Stimulated activated naive B cell treated with anti-CD40 and anti-IgM and Interleukin-4, amounts not matched to agents 10 μg/mL and 1 μg/mL and 100 μg/mL, for 72 hours (primary cell): Measurements from ENCODE around the gene CELF6.

ENCODE experiments used
- ATAC-seq, 2 donors: fragments of 150-1000 bp; cut with Tn5 transposase; replicated peaks; 2 replicates each; pipeline ENCODE4 v1.10.0; 2021; ENCODE audit warnings: moderate library complexity in 1 of 2
- DNase-seq: peaks from one replicate; pipeline ENCODE4 v3.0.0; 2021
- H3K27ac Mint-ChIP-seq: one replicate; pipeline ENCODE4 v1.8.0; 2022; ENCODE audit warnings: mild to moderate bottlenecking, mixed read lengths
- H3K27me3 Mint-ChIP-seq, 2 donors: one replicate each; pipeline ENCODE4 v1.8.0; 2022; ENCODE audit warnings: mixed read lengths in 2 of 2
- H3K36me3 Mint-ChIP-seq, 2 donors: one replicate each; pipeline ENCODE4 v1.8.0; 2022; ENCODE audit warnings: mixed read lengths in 2 of 2, mild to moderate bottlenecking in 1 of 2
- H3K4me1 Mint-ChIP-seq, 2 donors: one replicate each; pipeline ENCODE4 v1.8.0; 2022; ENCODE audit warnings: mixed read lengths in 2 of 2, mild to moderate bottlenecking in 1 of 2
- H3K4me3 Mint-ChIP-seq, 2 donors: one replicate each; pipeline ENCODE4 v1.8.0; 2022; ENCODE audit warnings: mild to moderate bottlenecking in 2 of 2, mixed read lengths in 2 of 2, moderate library complexity in 1 of 2
- H3K9me3 Mint-ChIP-seq, 2 donors: one replicate each; pipeline ENCODE4 v1.8.0; 2022; ENCODE audit warnings: mixed read lengths in 2 of 2, mild to moderate bottlenecking in 1 of 2

The CELF6 gene

GRCh38 chr15:72339777-72340177 is 19.8 kb upstream of the CELF6 start:
- Mint-ChIP-seq H3K27ac (no peak overlapping the region), H3K27me3 (no peaks in the 10 kb centered on the region), H3K9me3 (no peaks in the 10 kb centered on the region), H3K36me3 (peaks cover 30 to 57% of the 10 kb centered on the region in 2 donors), H3K4me3 (no peak overlapping the region), H3K4me1 (no peaks in the 10 kb centered on the region)
- no peak for DNase-seq
- ATAC-seq, result no peak

- Mint-ChIP-seq H3K9me3 (no peaks in the 10 kb centered on the region), H3K36me3 (peaks cover 32 to 59% of the 10 kb centered on the region in 2 donors), H3K4me1 (no peaks in the 10 kb centered on the region), H3K4me3 (no peak overlapping the region), H3K27ac (no peak overlapping the region), H3K27me3 (no peaks in the 10 kb centered on the region)
- DNase-seq, result no peak
- no peak for ATAC-seq
Measured at GRCh38 chr15:72338617-72339321, 18.8 kb upstream of the CELF6 start.

GRCh38 chr15:72338148-72338547 is 18.2 kb upstream of the CELF6 start:
- no peaks in the 10 kb centered on the region for H3K9me3 Mint-ChIP-seq
- no peak for DNase-seq
- no peak overlapping the region for H3K4me3 Mint-ChIP-seq
- no peaks in the 10 kb centered on the region for H3K4me1 Mint-ChIP-seq
- H3K27me3 Mint-ChIP-seq, result no peaks in the 10 kb centered on the region
- H3K36me3 Mint-ChIP-seq, result peaks cover 31 to 61% of the 10 kb centered on the region in 2 donors
- ATAC-seq, result no peak
- no peak overlapping the region for H3K27ac Mint-ChIP-seq

- ATAC-seq, result no peak
- DNase-seq, result no peak
- no peak overlapping the region for H3K4me3 Mint-ChIP-seq
- H3K9me3 Mint-ChIP-seq, result no peaks in the 10 kb centered on the region
- H3K27ac Mint-ChIP-seq, result no peak overlapping the region
- H3K4me1 Mint-ChIP-seq, result no peaks in the 10 kb centered on the region
- H3K36me3 Mint-ChIP-seq, result peaks cover 34 to 47% of the 10 kb centered on the region in 2 donors
- no peaks in the 10 kb centered on the region for H3K27me3 Mint-ChIP-seq
Measured at GRCh38 chr15:72334842-72335241, 14.9 kb upstream of the CELF6 start.

GRCh38 chr15:72331021-72331420 is 11.1 kb upstream of the CELF6 start:
- no peaks in the 10 kb centered on the region for H3K27me3 Mint-ChIP-seq
- no peaks in the 10 kb centered on the region for H3K4me1 Mint-ChIP-seq
- no peak overlapping the region for H3K4me3 Mint-ChIP-seq
- H3K9me3 Mint-ChIP-seq, result no peaks in the 10 kb centered on the region
- DNase-seq (no peak), ATAC-seq (no peak)
- no peak overlapping the region for H3K27ac Mint-ChIP-seq
- H3K36me3 Mint-ChIP-seq, result peaks cover 41 to 55% of the 10 kb centered on the region in 2 donors

- no peak overlapping the region for H3K27ac Mint-ChIP-seq
Measured at GRCh38 chr15:72323752-72324151, 3.8 kb upstream of the CELF6 start.

GRCh38 chr15:72319360-72319984 is 485 bp downstream of the CELF6 start:
- peak overlapping the region; percentile 74 to 76 for H3K4me3 Mint-ChIP-seq
- DNase-seq (peak; percentile 15), ATAC-seq (peak; percentile 65 to 68)
- peaks cover 7 to 8% of the 10 kb centered on the region in 2 donors for H3K9me3 Mint-ChIP-seq
- peaks cover 9 to 13% of the 10 kb centered on the region in 2 donors for H3K36me3 Mint-ChIP-seq
- no peak overlapping the region for H3K27ac Mint-ChIP-seq
- H3K4me1 Mint-ChIP-seq, result peaks cover 17% of the 10 kb centered on the region in 2 donors
- H3K27me3 Mint-ChIP-seq, result peaks cover 0 to 6% of the 10 kb centered on the region in 2 donors

More at GRCh38 chr15:72323752-72324151, 3.8 kb upstream of the CELF6 start:
- Mint-ChIP-seq H3K9me3 (peaks cover 10 to 11% of the 10 kb centered on the region in 2 donors), H3K27me3 (peaks cover 0 to 6% of the 10 kb centered on the region in 2 donors), H3K4me3 (no peak overlapping the region), H3K4me1 (peaks cover 15% of the 10 kb centered on the region in 2 donors), H3K36me3 (peaks cover 33 to 40% of the 10 kb centered on the region in 2 donors)
- no peak for ATAC-seq
- no peak for DNase-seq

GRCh38 chr15:72318408-72318942 is 1.5 kb downstream of the CELF6 start:
- peaks cover 0 to 6% of the 10 kb centered on the region in 2 donors for H3K27me3 Mint-ChIP-seq
- DNase-seq (no peak), ATAC-seq (no peak)
- H3K36me3 Mint-ChIP-seq, result peaks cover 2 to 3% of the 10 kb centered on the region in 2 donors
- H3K4me1 Mint-ChIP-seq, result peaks cover 17% of the 10 kb centered on the region in 2 donors
- H3K4me3 Mint-ChIP-seq, result peak overlapping the region; percentile 74 to 76
- peaks cover 0 to 2% of the 10 kb centered on the region in 2 donors for H3K9me3 Mint-ChIP-seq
- peak overlapping the region; percentile 44 for H3K27ac Mint-ChIP-seq

GRCh38 chr15:72315706-72316370 is 4.1 kb downstream of the CELF6 start:
- H3K4me3 Mint-ChIP-seq, result no peak overlapping the region
- H3K27me3 Mint-ChIP-seq, result peaks cover 0 to 6% of the 10 kb centered on the region in 2 donors
- H3K27ac Mint-ChIP-seq, result no peak overlapping the region
- H3K36me3 Mint-ChIP-seq, result peaks cover 0 to 2% of the 10 kb centered on the region in 2 donors
- no peak for ATAC-seq
- peaks cover 16 to 22% of the 10 kb centered on the region in 2 donors for H3K4me1 Mint-ChIP-seq
- H3K9me3 Mint-ChIP-seq, result peaks cover 0 to 2% of the 10 kb centered on the region in 2 donors
- DNase-seq, result no peak

- ATAC-seq (no peak), DNase-seq (no peak)
- peaks cover 3 to 9% of the 10 kb centered on the region in 2 donors for H3K4me1 Mint-ChIP-seq
- H3K4me3 Mint-ChIP-seq, result no peak overlapping the region
- H3K36me3 Mint-ChIP-seq, result no peaks in the 10 kb centered on the region
- peaks cover 0 to 2% of the 10 kb centered on the region in 2 donors for H3K27me3 Mint-ChIP-seq
- no peak overlapping the region for H3K27ac Mint-ChIP-seq
- H3K9me3 Mint-ChIP-seq, result peaks cover 0 to under 1% of the 10 kb centered on the region in 2 donors
Measured at GRCh38 chr15:72313881-72314280, 6.1 kb downstream of the CELF6 start.

GRCh38 chr15:72313448-72313840 is 6.5 kb downstream of the CELF6 start:
- Mint-ChIP-seq H3K27me3 (no peaks in the 10 kb centered on the region), H3K4me1 (peaks cover 0 to 5% of the 10 kb centered on the region in 2 donors), H3K4me3 (no peak overlapping the region), H3K9me3 (no peaks in the 10 kb centered on the region), H3K27ac (no peak overlapping the region), H3K36me3 (no peaks in the 10 kb centered on the region)
- DNase-seq (no peak), ATAC-seq (no peak)

- Mint-ChIP-seq H3K27ac (no peak overlapping the region), H3K9me3 (no peaks in the 10 kb centered on the region), H3K4me3 (no peak overlapping the region), H3K27me3 (no peaks in the 10 kb centered on the region), H3K4me1 (peaks cover 0 to 5% of the 10 kb centered on the region in 2 donors), H3K36me3 (no peaks in the 10 kb centered on the region)
- DNase-seq (peak; percentile 52), ATAC-seq (peak; percentile 98 to 99)
Measured at GRCh38 chr15:72312605-72313447, 7.1 kb downstream of the CELF6 start.

- DNase-seq (no peak), ATAC-seq (no peak)
- Mint-ChIP-seq H3K27me3 (no peaks in the 10 kb centered on the region), H3K27ac (no peak overlapping the region), H3K4me3 (no peak overlapping the region), H3K4me1 (peaks cover 6 to 9% of the 10 kb centered on the region in 2 donors), H3K36me3 (peaks cover 0 to 6% of the 10 kb centered on the region in 2 donors), H3K9me3 (no peaks in the 10 kb centered on the region)
Measured at GRCh38 chr15:72307026-72307425, 12.9 kb downstream of the CELF6 start.
